Thyroid gland (tissue), 4 donors: ENCODE data around the gene GRIK4.

ENCODE experiments used
- CTCF ChIP-seq, 6 experiments: fragments of 200-600 bp in 3 of 6; fragments of 450-650 bp in 3 of 6; sonication (generic) in 3 of 6; IDR thresholded peaks; one replicate each; pipeline ENCODE4 v1.5.1; 2016 to 2019; ENCODE audit warnings: antibody characterized with exemption in 6 of 6, mild to moderate bottlenecking in 2 of 6, inconsistent platforms in 1 of 6, moderate library complexity in 1 of 6
- POLR2A ChIP-seq, 2 donors: fragments of 450-650 bp; IDR thresholded peaks; one replicate each; pipeline ENCODE4 v1.6.1; 2017; ENCODE audit warnings: antibody characterized with exemption in 2 of 2, mild to moderate bottlenecking in 2 of 2, moderate library complexity in 1 of 2

GRCh38 chr11:120769906-120770305, 258.4 kb downstream of the GRIK4 start:
- no peak for TF ChIP-seq CTCF (IDR thresholded peaks at IDR 0.05)
- TF ChIP-seq POLR2A (IDR thresholded peaks at IDR 0.05), result no peak
